GM21423 (cell line): Measurements from ENCODE around the gene KCNJ2.

ENCODE experiments used
- ATAC-seq: cut with Tn5 transposase; IDR thresholded peaks from one replicate; pipeline ENCODE4 v1.9.1; 2021; ENCODE audit warnings: mild to moderate bottlenecking, moderate library complexity; ENCODE audit not compliant: unreplicated experiment

The KCNJ2 gene

DNA sequence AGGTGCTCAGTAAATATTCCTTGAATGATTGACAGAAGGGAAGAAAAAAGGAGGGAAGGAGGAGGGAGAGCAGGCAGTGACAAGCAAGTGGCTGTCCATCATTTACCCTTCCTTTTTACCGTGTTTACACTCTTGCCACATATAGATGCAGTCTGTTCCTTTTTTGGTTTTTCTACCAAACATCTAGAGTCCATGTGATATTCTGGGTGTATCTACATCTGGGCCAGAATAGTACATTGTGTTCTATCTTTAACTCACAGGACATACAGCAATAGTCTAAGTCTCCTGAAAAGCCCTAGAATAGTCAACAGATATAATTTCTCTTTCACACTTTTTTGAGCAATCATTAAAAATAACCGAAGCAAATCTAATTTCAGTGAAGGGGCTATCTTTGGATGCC lies 33.5 kb downstream of the KCNJ2 start:
- no peak for ATAC-seq

DNA sequence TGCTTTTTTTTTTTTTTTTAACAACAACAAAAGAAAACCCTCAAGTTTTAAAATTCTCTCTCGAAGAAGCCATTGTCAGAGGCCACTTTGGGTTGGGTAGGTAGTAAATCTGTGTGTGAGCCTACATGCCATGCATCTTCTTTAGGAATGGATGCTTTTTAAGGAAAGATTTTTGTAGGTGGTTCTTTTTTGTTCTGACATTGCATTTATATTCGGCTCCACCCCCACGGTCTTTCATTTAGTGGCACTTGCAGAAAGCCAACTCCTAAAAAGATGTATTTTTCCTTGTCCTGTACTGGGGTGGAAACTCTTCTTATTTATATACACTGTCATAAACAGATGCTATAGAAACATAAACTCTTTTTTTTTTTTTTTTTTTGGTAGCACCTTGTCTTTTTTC lies 35.1 kb downstream of the KCNJ2 start:
- no peak for ATAC-seq

DNA sequence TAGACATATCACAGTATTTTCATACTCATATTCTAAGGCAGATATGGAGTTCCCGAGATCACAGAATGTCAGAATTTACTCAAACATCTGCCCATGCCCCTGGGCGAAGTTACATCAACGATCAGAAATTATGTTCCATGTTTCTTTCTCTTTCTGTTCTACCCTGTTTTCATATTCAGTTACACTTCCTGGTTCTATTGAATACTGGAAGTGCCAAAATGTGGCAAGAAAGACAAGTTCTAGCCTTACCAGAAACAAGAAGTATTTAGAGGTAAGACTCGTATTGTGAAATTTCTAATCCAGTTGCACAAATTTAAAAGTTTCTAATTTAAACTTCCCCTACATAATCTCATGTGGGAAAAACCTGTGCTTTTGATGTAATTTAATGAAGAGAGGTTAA lies 36.1 kb downstream of the KCNJ2 start:
- ATAC-seq: no peak

DNA sequence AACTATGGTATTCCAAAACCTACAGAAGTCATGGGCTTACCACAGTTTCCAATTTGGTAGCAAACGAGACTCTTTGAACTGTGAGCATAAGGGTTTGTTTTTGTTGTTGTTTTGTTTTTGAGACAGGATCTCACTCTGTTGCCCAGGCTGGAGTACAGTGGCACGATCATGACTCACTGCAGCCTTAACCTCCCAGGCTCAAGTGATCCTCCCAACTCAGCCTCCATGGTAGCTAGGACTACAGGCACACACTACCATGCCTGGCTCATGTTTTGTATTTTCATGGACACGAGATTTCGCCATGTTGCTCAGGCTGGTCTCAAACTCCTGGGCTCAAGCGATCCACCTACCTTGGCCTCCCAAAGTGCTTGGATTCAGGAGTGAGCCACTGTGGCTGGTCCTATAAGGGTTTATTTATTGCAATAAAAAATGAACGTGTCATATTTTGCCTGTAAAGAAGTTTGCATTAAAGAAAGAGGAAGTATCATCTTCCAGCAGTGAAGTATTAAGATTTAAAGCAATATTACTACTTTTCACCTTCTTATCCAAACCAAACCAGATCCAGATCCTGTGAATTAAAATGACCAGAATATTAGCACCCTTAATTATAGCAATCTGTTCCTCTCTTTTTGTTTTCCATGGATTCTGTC lies 37.2 kb downstream of the KCNJ2 start:
- ATAC-seq: no peak

DNA sequence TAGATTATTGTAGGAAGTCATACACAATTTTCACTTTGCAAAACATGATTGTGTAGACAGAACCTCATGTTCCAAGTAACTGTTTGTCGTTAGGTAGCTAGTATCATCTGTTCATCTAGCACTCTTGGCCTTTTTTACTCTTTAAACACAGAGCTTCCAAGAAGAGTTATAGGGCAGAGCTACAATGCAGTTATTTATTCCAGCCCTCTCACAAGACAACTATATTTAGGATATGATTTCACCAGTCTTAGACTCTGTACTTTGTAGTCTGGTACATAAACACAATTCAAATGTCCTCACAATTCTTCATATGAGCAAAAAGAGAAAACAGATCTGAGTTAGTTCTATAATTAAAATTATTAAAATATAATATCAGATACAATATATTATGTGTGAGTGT lies 37.9 kb downstream of the KCNJ2 start:
- no peak for ATAC-seq

DNA sequence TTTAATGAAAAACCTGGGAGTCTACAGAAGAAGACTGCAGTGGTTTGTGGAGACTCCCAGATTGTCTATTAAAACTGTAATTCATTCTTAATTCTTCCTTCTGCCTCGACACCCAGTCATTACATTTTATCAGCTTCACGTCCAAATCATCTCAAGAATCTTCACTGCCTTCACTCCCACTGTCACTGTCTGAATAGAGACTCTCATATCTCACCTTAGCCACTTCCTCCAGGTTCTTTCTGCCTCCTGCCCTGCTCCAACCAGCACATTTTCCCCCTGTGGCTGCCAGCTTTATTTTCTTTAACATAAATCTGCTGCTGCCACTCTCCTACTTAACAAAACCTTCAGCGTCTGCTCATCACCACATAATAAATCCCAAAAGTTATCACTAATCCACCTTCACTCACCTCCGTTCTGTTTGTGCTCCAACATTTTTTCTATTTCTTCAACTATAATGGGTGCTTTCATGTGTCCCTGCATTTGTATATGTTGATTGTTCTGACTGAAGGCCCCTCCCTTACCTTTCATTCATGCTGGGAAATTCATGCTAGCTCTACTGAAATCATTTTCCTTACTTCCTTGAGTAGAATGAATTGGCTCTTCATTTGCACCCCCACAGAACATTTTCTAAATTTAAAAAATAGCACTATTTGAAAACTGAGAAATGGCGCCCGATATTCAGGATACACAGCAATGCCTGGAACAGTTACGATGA lies 38.9 kb downstream of the KCNJ2 start:
- ATAC-seq: no peak

DNA sequence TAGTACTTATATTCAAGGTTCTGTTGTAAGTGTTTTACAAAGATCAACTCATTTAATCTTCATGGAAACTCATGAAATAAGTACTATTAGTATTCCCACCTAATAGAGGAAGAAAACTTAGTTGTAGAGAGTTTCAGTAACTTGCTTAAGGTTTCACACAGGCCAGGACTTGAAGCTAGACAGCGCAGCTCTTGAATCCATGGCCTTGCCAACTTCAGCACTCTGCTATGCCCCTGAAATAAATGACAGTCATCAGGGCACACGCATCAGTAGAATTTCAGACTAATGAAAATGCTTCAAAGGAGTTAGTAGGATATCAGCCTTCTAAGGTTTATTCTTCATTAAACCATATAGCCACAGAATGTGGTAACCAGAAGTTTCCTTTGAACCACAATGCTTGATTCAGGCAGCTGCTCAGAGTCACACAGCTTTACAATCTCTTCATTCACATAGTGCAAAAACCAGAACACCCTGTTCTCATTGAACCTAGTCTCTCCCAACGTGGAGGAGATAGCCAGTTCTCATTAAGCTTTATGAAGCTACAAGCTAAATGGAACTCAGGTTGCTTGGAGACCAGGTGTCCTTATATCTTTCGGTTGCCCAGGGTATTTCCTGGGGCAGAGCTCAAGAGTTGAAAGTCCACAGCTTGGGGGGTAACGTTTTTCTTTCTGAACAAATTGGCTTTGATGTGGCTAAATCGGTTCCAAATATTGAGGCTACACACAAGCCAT lies 39.7 kb downstream of the KCNJ2 start:
- ATAC-seq: no peak

DNA sequence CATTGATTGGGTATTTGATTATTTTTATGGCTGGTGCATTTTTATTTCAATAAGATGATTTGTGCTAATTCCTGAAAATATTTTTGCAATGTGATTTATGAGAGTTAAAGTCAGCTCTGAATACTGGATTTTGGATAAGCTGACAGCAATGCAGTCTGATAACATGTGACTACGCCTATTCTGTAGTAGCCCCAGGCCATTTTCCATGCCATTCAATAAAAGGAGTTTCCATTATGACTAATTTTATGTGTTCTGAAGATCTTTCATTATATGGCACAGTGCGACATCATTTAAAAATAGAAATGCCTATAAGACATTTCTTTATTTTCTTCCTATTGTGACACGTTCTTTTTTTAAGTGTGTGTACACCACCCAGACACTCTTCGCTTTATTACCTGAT lies 46.3 kb downstream of the KCNJ2 start:
- ATAC-seq: no peak

DNA sequence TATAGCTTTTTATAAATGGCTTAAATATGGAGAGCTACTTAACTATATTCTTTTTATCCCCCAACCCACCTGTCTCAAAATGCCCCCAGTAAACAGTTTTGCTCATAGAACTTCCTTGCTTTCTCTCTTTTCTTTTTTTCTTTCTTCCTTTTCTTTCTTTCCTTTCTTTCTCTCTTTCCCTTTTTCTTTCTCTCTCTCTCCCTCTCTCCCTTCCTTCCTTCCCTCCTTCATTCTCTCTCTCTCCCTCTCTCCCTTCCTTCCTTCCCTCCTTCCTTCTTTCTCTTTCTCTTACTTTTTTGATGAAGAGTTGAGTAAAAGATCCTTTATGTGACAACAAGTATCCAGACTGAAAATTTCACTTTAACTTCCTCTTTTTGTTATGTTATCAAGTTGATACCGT lies 48.2 kb downstream of the KCNJ2 start:
- no peak for ATAC-seq

DNA sequence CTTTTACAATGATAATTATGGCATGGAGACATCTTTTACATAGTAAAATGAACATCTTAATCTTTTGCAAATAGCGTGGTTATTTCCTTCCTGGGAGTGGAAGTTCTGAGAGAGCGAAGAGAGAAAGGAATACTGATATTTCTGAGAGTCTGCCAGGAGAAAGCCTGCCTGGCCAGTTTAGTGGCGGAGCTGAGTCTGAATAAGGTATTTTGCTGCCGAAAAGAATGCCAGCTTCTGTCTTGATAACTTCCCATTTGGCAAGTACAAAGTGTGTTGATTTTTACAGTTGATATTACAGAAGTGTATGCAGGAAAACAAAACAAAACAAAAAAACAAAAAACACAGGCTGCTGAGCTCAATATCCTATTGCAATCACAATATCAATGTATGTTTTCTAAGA lies 55.9 kb downstream of the KCNJ2 start:
- no peak for ATAC-seq
